Measurements from ENCODE around the gene ZIC4. TPM values are rescaled to one million over a fixed set of nuclear protein-coding genes. Genes with fewer than 3 reads are reported as not detected.

The ZIC4 gene
- total and polyA plus RNA-seq, 2 experiments from 2014 or later = 0.17 TPM; not detected in 1

DNA sequence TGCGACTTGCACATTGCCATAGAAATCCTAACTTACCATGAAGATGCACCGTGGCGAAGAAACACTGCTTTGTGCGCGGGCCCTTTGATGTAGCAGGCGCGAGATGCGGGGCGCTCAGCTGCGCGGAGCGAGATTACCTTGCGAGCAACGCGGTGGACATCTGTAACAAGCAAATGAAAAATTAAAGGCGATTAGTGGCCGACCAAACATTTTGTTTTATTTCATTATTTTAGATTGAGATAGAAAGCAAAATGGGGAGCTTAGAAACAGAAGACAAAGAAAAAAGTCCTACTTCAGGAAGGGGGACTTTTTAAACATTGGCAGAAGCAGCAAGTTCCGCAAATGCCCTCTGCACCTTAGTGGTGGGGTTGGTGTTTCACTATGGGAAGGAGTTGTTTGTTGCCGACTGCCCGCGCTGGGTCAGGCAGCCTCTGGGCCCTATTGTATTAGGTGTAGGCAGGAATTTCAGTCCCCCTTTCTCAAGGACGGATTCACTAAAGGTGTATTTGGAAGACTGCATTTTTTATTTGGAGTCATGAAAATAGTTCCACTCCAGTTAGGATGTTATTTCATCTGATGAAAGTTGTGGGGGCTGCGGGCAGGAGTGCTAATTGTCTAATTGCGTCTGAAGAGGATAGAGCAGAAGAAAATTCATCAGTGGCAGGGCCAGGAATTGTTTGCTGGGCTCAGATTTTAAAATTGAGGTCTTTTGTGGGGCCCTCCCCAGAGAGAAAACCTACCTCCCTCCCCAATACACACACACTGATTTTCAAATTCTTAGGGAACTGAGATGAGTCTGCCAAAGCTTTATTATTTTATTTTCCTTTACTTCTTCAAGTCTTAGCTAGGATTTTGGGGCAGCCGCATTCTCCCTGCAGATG, 17.4 kb downstream of the ZIC4 start:
- Histone ChIP-seq H3K4me2 (no peak overlapping the region), H3K9me3 (ENCODE audit: low read depth) (no peaks in the 10 kb centered on the region), H3K4me1 (ENCODE audit: insufficient read depth) (peaks cover 16% of the 10 kb centered on the region), H3K27me3 (peaks cover 100% of the 10 kb centered on the region), H3K9me2 (replicated peaks; ENCODE audit: insufficient read depth) (no peaks in the 10 kb centered on the region), H3K27ac (no peak overlapping the region), H3K36me3 (replicated peaks; ENCODE audit: insufficient read depth, low read depth) (no peaks in the 10 kb centered on the region), H3K79me2 (no peaks in the 10 kb centered on the region), H3K4me3 (no peak overlapping the region), H4K20me1 (ENCODE audit: insufficient read depth, poor library complexity, severe bottlenecking) (no peaks in the 10 kb centered on the region), H2AFZ (no peak overlapping the region)
- TF ChIP-seq EZH2 (IDR thresholded peaks at IDR 0.05; ENCODE audit: borderline replicate concordance) (peak; percentile 77), EZH2phosphoT487 (IDR thresholded peaks at IDR 0.05; ENCODE audit: low read depth, severe bottlenecking, unreplicated experiment) (peak; percentile 18)
- TF ChIP-seq, protein P1, sequence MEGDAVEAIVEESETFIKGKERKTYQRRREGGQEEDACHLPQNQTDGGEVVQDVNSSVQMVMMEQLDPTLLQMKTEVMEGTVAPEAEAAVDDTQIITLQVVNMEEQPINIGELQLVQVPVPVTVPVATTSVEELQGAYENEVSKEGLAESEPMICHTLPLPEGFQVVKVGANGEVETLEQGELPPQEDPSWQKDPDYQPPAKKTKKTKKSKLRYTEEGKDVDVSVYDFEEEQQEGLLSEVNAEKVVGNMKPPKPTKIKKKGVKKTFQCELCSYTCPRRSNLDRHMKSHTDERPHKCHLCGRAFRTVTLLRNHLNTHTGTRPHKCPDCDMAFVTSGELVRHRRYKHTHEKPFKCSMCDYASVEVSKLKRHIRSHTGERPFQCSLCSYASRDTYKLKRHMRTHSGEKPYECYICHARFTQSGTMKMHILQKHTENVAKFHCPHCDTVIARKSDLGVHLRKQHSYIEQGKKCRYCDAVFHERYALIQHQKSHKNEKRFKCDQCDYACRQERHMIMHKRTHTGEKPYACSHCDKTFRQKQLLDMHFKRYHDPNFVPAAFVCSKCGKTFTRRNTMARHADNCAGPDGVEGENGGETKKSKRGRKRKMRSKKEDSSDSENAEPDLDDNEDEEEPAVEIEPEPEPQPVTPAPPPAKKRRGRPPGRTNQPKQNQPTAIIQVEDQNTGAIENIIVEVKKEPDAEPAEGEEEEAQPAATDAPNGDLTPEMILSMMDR (IDR thresholded peaks at IDR 0.05; ENCODE audit: poor library complexity) = no peak
- 5% methylated on average over 25 of the region's 25 CpGs for WGBS (ENCODE audit: low lambda C conversion rate, missing lambda C conversion rate)
- no peak for DNase-seq (ENCODE audit: low spot score)

DNA sequence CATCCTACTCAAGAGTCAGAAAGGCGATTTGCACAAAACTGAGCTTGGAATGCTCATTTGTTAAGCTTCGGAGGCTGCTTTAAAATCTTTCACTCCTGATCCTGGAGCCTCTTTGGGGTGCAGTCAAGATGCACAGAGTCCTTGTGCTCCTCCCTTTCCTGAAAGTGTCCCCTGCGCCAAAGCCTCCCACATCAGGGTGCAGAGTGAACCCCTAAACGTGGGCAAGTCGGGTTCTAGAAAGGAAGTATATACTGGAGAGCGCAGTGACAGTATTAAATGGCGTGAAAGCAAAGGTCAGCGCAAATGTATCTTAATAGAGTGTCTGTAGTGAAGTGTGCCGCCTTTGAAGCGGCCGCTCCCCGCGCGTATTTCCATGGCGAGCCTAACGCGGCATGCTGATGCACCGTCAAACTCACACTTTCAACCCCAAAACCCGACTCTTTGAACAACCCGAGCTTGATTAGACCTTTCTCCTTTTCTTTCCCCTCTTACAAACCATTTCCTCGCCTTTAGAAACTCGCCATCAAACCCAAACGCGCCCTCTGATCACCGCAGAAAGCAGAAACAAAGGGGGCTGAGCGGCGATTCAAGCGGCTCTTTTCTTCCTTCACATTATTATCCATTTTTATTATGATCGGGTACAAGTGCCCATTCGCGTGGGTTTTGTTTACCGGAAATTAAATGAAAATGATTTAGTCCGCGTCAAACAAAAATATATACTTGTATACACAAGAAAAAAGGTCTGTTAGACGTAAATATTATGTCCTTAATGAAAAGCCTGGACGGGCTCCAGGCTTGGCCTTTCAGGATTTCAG, 18.3 kb downstream of the ZIC4 start:
- no peak overlapping the region for H3K27ac ChIP-seq
- H3K9me3 ChIP-seq (ENCODE audit: low read depth) = no peaks in the 10 kb centered on the region
- no peaks in the 10 kb centered on the region for H3K79me2 ChIP-seq
- H3K27me3 ChIP-seq = peaks cover 100% of the 10 kb centered on the region
- no peak overlapping the region for H2AFZ ChIP-seq
- H4K20me1 ChIP-seq (ENCODE audit: insufficient read depth, poor library complexity, severe bottlenecking) = no peaks in the 10 kb centered on the region
- DNase-seq (ENCODE audit: low spot score) = no peak
- TF ChIP-seq EZH2 (IDR thresholded peaks at IDR 0.05; ENCODE audit: borderline replicate concordance) (peak; percentile 74), EZH2phosphoT487 (IDR thresholded peaks at IDR 0.05; ENCODE audit: low read depth, severe bottlenecking, unreplicated experiment) (peak; percentile 33)
- TF ChIP-seq, protein P1 (IDR thresholded peaks at IDR 0.05; ENCODE audit: poor library complexity) = no peak
- H3K36me3 ChIP-seq (replicated peaks; ENCODE audit: insufficient read depth, low read depth) = no peaks in the 10 kb centered on the region
- H3K4me1 ChIP-seq (ENCODE audit: insufficient read depth) = peaks cover 8% of the 10 kb centered on the region
- no peak overlapping the region for H3K4me3 ChIP-seq
- 5% methylated on average over 36 of the region's 36 CpGs for WGBS (ENCODE audit: low lambda C conversion rate, missing lambda C conversion rate)
- no peak overlapping the region for H3K4me2 ChIP-seq
- no peaks in the 10 kb centered on the region for H3K9me2 ChIP-seq (replicated peaks; ENCODE audit: insufficient read depth)

DNA sequence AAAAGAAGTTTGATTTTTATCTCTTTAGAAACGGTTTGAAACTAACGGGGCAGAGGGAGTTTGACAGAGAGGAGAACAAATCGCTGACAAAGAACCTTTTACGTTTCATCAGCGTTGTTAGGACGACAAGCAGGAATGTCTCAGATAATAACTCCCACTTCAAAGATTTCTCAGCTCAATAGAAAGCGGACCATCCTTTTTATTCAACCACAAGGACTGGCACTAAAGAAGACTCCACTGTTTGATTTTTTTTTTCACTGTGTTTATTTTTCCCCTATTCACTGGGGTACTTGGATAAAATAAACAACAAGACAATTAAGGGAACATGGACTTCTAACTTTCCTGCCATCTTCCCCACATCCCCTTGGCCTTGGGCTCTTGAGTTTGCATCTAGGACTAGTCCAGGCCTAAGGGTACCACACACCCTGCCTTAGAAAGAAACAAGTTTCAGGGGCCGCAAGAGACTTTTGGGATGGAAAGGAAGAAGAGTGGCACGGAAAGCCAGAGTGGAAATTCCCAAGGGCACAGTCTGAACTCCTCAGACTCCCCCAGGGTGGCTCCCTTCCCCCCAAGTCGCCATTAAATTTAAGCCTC, 19.0 kb downstream of the ZIC4 start:
- Histone ChIP-seq H3K4me3 (no peak overlapping the region), H4K20me1 (ENCODE audit: insufficient read depth, poor library complexity, severe bottlenecking) (no peaks in the 10 kb centered on the region)

More for the DNA sequence above, 19.0 kb downstream of the ZIC4 start:
- H3K4me2 ChIP-seq = no peak overlapping the region
- H3K27me3 ChIP-seq = peaks cover 100% of the 10 kb centered on the region
- no peaks in the 10 kb centered on the region for H3K9me3 ChIP-seq (ENCODE audit: low read depth)
- H3K4me1 ChIP-seq (ENCODE audit: insufficient read depth) = peaks cover 5% of the 10 kb centered on the region
- H3K27ac ChIP-seq = no peak overlapping the region
- TF ChIP-seq EZH2 (IDR thresholded peaks at IDR 0.05; ENCODE audit: borderline replicate concordance) = no peak
- TF ChIP-seq, protein P1 (IDR thresholded peaks at IDR 0.05; ENCODE audit: poor library complexity) = no peak
- no peak for TF ChIP-seq EZH2phosphoT487 (IDR thresholded peaks at IDR 0.05; ENCODE audit: low read depth, severe bottlenecking, unreplicated experiment)
- H3K36me3 ChIP-seq (replicated peaks; ENCODE audit: insufficient read depth, low read depth) = no peaks in the 10 kb centered on the region
- 15% methylated on average over 10 of the region's 10 CpGs for WGBS (ENCODE audit: low lambda C conversion rate, missing lambda C conversion rate)
- no peaks in the 10 kb centered on the region for H3K79me2 ChIP-seq
- H2AFZ ChIP-seq = no peak overlapping the region
- H3K9me2 ChIP-seq (replicated peaks; ENCODE audit: insufficient read depth) = no peaks in the 10 kb centered on the region
- DNase-seq (ENCODE audit: low spot score) = no peak
